ENCODE data around the gene PAK1IP1. TPM values are rescaled to one million over a fixed set of nuclear protein-coding genes. Genes with fewer than 3 reads are reported as not detected.
A peak's percentile ranks its signal among the peaks of the same experiment; 100 is the strongest.

The PAK1IP1 gene
- total and polyA plus RNA-seq, 7 experiments from 2014 or later = 5.2 to 22.0 (median 8.7) TPM

DNA sequence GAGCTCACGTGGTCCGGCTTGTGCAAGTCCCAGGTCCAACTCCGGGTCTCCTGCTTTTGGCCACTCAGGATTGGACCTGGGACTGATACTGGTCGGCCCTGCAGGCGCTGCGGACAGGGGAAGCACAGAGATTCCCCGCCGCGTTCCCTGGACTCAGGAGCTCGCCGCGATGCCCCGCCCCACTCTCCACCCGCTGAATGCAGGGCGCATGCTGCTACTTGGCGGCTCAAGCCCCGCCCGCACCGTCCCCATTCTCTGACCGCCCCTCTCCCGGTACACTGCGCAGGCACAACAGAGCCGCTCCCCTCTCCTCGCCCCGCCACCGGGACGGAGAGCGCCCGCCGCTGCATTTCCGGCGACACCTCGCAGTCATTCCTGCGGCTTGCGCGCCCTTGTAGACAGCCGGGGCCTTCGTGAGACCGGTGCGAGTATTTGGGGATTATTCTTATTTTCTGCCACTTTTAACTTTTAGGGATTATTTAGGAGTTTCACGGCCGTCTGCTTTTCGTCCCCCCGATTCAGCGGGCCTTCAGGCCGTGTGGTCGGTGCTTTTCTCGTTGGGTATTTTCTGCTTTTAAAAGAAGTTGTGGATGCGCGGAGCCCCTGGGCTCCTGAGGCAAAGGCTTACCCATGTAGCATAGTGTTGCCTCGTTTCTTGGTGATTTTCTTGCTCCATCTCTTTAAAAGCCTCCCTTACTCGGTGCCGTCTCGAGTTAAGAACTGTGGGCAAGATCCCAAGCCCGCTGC lies 28.2 kb downstream of the PAK1IP1 start, which contains the start of gene TMEM14C:
TMEM14C (plus strand) TSS at position 251 of the 747 bp plus-strand sequence. CDS start 1,544 bp downstream, outside the sequence.
- H3K9me3 Mint-ChIP-seq = peaks cover 0 to 11% (median 0%) of the 10 kb centered on the region in 11 donors
- peaks cover 0 to 11% (median 0%) of the 10 kb centered on the region in 3 experiments for H3K36me3 ChIP-seq (ENCODE audit: control insufficient read depth in 2 of 3, insufficient read depth in 3 of 3, low read length in 3 of 3)
- H3K4me3 Mint-ChIP-seq = peak within 1 kb of the TSS; percentile 91 to 98 (median 96)
- no peaks in the 10 kb centered on the region for H3K27me3 Mint-ChIP-seq
- H3K27me3 ChIP-seq (ENCODE audit: control insufficient read depth in 2 of 2, insufficient read depth in 2 of 2, low read length in 2 of 2) = no peaks in the 10 kb centered on the region
- peak within 1 kb of the TSS; percentile 76 for H3K27ac ChIP-seq (ENCODE audit: low read depth, low read length)
- H3K27ac Mint-ChIP-seq = peak within 1 kb of the TSS; percentile 89 to 97 (median 94)
- POLR2A ChIA-PET = interaction anchor here (0.8 to 6.4 kb wide), 4 partner anchors 9 to 28 kb away, joined by 3 to 72 read pairs (median 24); partner anchors contain the start of genes C6orf52, PAK1IP1 and TMEM14B
- peaks cover 3 to 22% (median 8%) of the 10 kb centered on the region in 5 donors for H3K36me3 Mint-ChIP-seq
- H3K4me3 ChIP-seq (ENCODE audit: low read length) = peak within 1 kb of the TSS; percentile 82
- H3K9me3 ChIP-seq (ENCODE audit: control insufficient read depth in 2 of 3, low read length in 3 of 3) = peaks cover 0 to 3% (median 0%) of the 10 kb centered on the region in 3 experiments
- H3K4me1 Mint-ChIP-seq = peaks cover 27 to 62% (median 53%) of the 10 kb centered on the region in 7 donors
- peak; percentile 48 to 93 (median 61) for DNase-seq
- CTCF ChIA-PET = interaction anchor here (0.8 kb wide), 1 partner anchor 37 kb away, joined by 3 read pairs; no protein-coding TSS in a partner anchor
- ATAC-seq = peak; percentile 86
- intact Hi-C loops (cut with micrococcal nuclease) = loop anchor here (1.0 to 10.0 kb wide), 10 partner anchors 24 to 371 kb away; partner anchors contain the start of genes TMEM14B (in 2 of the 2), C6orf52 (in 1 of the 2), MAK (in 1 of the 2) and PAK1IP1 (in 1 of the 2)
- peaks cover 14 to 15% of the 10 kb centered on the region in 2 donors for H3K4me1 ChIP-seq (ENCODE audit: control insufficient read depth in 2 of 2, insufficient read depth in 2 of 2, low read length in 2 of 2)

DNA sequence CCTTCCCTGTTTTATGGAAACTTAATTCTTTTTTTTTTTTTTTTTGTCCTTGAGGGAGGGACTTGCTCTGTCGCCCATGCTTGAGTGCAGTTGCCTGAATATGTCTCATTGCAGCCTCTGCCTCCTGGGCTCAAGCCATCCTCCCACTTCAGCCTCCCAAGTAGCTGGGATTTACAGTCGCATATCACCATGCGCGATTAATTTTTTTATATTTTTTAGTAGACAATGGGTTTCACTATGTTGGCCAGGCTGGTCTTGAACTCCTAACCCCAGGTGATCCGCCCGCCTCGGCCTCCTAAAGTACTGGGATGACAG lies 28.8 kb downstream of the PAK1IP1 start:
- no peaks in the 10 kb centered on the region for H3K27me3 Mint-ChIP-seq
- ATAC-seq = no peak
- H3K4me1 Mint-ChIP-seq = peaks cover 30 to 63% (median 57%) of the 10 kb centered on the region in 7 donors
- peak overlapping the region; percentile 82 for H3K4me3 ChIP-seq (ENCODE audit: low read length)
- H3K36me3 ChIP-seq (ENCODE audit: control insufficient read depth in 2 of 3, insufficient read depth in 3 of 3, low read length in 3 of 3) = peaks cover 0 to 16% (median 0%) of the 10 kb centered on the region in 3 experiments
- H3K27ac ChIP-seq (ENCODE audit: low read depth, low read length) = peak overlapping the region; percentile 76
- ChIA-PET POLR2A (interaction anchor here (0.8 to 6.4 kb wide), 4 partner anchors 10 to 29 kb away, joined by 4 to 72 read pairs (median 6); partner anchors contain the start of genes C6orf52, PAK1IP1 and TMEM14B), CTCF (no interaction called here)
- DNase-seq = no peak
- intact Hi-C loops (cut with micrococcal nuclease) = loop anchor here (1.0 to 10.0 kb wide), 9 partner anchors 24 to 371 kb away; partner anchors contain the start of genes TMEM14B (in 2 of the 2), C6orf52 (in 1 of the 2), MAK (in 1 of the 2) and PAK1IP1 (in 1 of the 2)
- peaks cover 0 to 8% (median 0%) of the 10 kb centered on the region in 11 donors for H3K9me3 Mint-ChIP-seq
- H3K9me3 ChIP-seq (ENCODE audit: control insufficient read depth in 2 of 3, low read length in 3 of 3) = peaks cover 0 to under 1% (median 0%) of the 10 kb centered on the region in 3 experiments
- H3K36me3 Mint-ChIP-seq = peaks cover 8 to 24% (median 12%) of the 10 kb centered on the region in 5 donors
- H3K4me3 Mint-ChIP-seq = peak overlapping the region; percentile 91 to 98 (median 96)
- peaks cover 14 to 15% of the 10 kb centered on the region in 2 donors for H3K4me1 ChIP-seq (ENCODE audit: control insufficient read depth in 2 of 2, insufficient read depth in 2 of 2, low read length in 2 of 2)
- H3K27ac Mint-ChIP-seq = peak overlapping the region; percentile 89 to 97 (median 94)
- H3K27me3 ChIP-seq (ENCODE audit: control insufficient read depth in 2 of 2, insufficient read depth in 2 of 2, low read length in 2 of 2) = no peaks in the 10 kb centered on the region

DNA sequence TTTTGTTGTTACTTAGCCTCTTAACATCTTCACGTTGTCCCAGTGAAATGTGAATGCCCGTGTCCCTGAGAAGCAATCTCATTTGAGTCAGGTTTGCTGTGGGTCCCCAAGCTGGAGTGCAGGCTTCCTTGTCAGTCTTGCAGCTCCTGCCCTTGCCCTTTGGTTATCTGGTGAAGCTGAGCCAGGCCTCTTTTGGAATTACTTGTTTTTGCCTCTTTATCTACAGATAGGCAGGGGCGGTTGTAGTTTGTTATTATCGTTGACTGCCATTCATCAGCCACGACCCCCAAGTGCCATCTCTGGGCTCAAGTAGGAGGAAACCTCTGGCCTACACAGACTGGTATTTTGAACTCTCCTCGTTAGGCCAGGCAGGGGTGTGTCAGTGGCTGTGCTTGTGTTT lies 30.3 kb downstream of the PAK1IP1 start:
- H3K4me1 Mint-ChIP-seq = peaks cover 30 to 55% (median 51%) of the 10 kb centered on the region in 7 donors
- intact Hi-C loops (cut with micrococcal nuclease) = loop anchor here in 1 of 2 donors (10.0 kb wide), 1 partner anchor 320 kb away; no protein-coding TSS in a partner anchor
- H3K9me3 Mint-ChIP-seq = no peaks in the 10 kb centered on the region
- POLR2A ChIA-PET = interaction anchor here (1.6 kb wide), 1 partner anchor 30 kb away, joined by 9 read pairs; the partner anchor contains the start of genes C6orf52 and PAK1IP1
- Histone ChIP-seq H3K27ac (ENCODE audit: low read depth, low read length) (no peak overlapping the region), H3K36me3 (ENCODE audit: control insufficient read depth in 2 of 3, insufficient read depth in 3 of 3, low read length in 3 of 3) (peaks cover 0 to 25% (median under 1%) of the 10 kb centered on the region in 3 experiments), H3K27me3 (ENCODE audit: control insufficient read depth in 2 of 2, insufficient read depth in 2 of 2, low read length in 2 of 2) (no peaks in the 10 kb centered on the region), H3K4me1 (ENCODE audit: control insufficient read depth in 2 of 2, insufficient read depth in 2 of 2, low read length in 2 of 2) (peaks cover 9 to 14% of the 10 kb centered on the region in 2 donors), H3K4me3 (ENCODE audit: low read length) (no peak overlapping the region), H3K9me3 (ENCODE audit: control insufficient read depth in 2 of 3, low read length in 3 of 3) (no peaks in the 10 kb centered on the region)
- H3K4me3 Mint-ChIP-seq = peak overlapping the region in 6 of 10 donors; percentile 7 to 96 (median 42)
- H3K27me3 Mint-ChIP-seq = no peaks in the 10 kb centered on the region
- H3K36me3 Mint-ChIP-seq = peaks cover 8 to 14% (median 13%) of the 10 kb centered on the region in 5 donors
- CTCF ChIA-PET = no interaction called here
- ATAC-seq (no peak), DNase-seq (no peak)
- H3K27ac Mint-ChIP-seq = peak overlapping the region in 5 of 9 donors; percentile 13 to 74 (median 68)

DNA sequence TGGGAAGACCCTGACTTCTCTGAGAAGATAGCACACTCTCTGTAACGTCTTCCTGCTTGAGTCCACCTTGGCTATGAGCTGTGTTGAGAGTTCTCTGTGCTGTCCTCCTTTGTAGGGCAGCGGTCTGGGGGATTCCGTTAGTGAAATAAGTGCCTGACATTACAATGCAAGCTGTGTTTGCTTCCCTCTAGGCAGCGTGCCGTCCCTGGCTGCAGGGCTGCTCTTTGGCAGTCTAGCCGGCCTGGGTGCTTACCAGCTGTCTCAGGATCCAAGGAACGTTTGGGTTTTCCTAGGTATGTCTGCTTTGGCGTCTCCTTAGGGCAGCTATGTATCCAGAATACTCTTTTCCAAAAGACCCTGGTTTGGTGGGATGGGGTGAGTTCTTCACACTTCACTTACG lies 30.9 kb downstream of the PAK1IP1 start:
- Mint-ChIP-seq H3K27me3 (no peaks in the 10 kb centered on the region), H3K4me3 (peak overlapping the region in 5 of 10 donors; percentile 7 to 54 (median 14)), H3K4me1 (peaks cover 30 to 55% (median 51%) of the 10 kb centered on the region in 7 donors), H3K36me3 (peaks cover 8 to 20% (median 18%) of the 10 kb centered on the region in 5 donors), H3K27ac (peak overlapping the region in 4 of 9 donors; percentile 13 to 71 (median 42)), H3K9me3 (no peaks in the 10 kb centered on the region)
- H3K4me3 ChIP-seq (ENCODE audit: low read length) = no peak overlapping the region
- peaks cover 0 to 30% (median 5%) of the 10 kb centered on the region in 3 experiments for H3K36me3 ChIP-seq (ENCODE audit: control insufficient read depth in 2 of 3, insufficient read depth in 3 of 3, low read length in 3 of 3)
- intact Hi-C loops (cut with micrococcal nuclease) = loop anchor here in 1 of 2 donors (10.0 kb wide), 1 partner anchor 321 kb away; no protein-coding TSS in a partner anchor
- no peak overlapping the region for H3K27ac ChIP-seq (ENCODE audit: low read depth, low read length)
- ATAC-seq (no peak), DNase-seq (no peak)
- no peaks in the 10 kb centered on the region for H3K9me3 ChIP-seq (ENCODE audit: control insufficient read depth in 2 of 3, low read length in 3 of 3)
- H3K27me3 ChIP-seq (ENCODE audit: control insufficient read depth in 2 of 2, insufficient read depth in 2 of 2, low read length in 2 of 2) = no peaks in the 10 kb centered on the region
- H3K4me1 ChIP-seq (ENCODE audit: control insufficient read depth in 2 of 2, insufficient read depth in 2 of 2, low read length in 2 of 2) = peaks cover 9 to 14% of the 10 kb centered on the region in 2 donors
- CTCF ChIA-PET = no interaction called here
- POLR2A ChIA-PET = interaction anchor here (0.6 kb wide), 1 partner anchor 23 kb away, joined by 3 read pairs; no protein-coding TSS in a partner anchor

DNA sequence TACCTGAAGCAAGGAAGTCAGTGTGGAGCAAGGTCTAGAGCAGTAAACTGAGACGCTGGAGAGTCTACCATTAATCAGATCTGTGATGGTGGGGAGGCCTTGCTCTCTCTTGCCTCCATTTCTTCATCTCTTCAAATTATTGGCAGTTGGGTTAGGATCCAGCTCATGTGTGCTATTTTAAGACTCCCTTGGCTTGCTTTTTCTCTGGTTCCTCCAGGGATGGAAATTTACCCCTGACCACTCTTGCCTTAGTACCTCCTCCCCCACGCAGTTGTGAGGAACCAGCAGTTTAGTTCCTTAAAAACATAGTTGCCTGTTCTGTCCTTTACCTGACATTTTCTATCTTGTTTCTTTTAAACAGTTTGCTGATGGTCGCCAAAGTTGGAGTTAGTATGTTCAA lies 35.5 kb downstream of the PAK1IP1 start:
- H3K9me3 Mint-ChIP-seq = no peaks in the 10 kb centered on the region
- peaks cover 9 to 20% (median 15%) of the 10 kb centered on the region in 7 donors for H3K4me1 Mint-ChIP-seq
- no peak for DNase-seq
- intact Hi-C loops (cut with micrococcal nuclease) = no loop called here
- Histone ChIP-seq H3K27me3 (ENCODE audit: control insufficient read depth in 2 of 2, insufficient read depth in 2 of 2, low read length in 2 of 2) (no peaks in the 10 kb centered on the region), H3K36me3 (ENCODE audit: control insufficient read depth in 2 of 3, insufficient read depth in 3 of 3, low read length in 3 of 3) (peaks cover 0 to 35% (median 5%) of the 10 kb centered on the region in 3 experiments), H3K9me3 (ENCODE audit: control insufficient read depth in 2 of 3, low read length in 3 of 3) (no peaks in the 10 kb centered on the region), H3K4me1 (ENCODE audit: control insufficient read depth in 2 of 2, insufficient read depth in 2 of 2, low read length in 2 of 2) (peaks cover 0 to 11% of the 10 kb centered on the region in 2 donors), H3K27ac (ENCODE audit: low read depth, low read length) (no peak overlapping the region), H3K4me3 (ENCODE audit: low read length) (no peak overlapping the region)
- H3K4me3 Mint-ChIP-seq = no peak overlapping the region
- ATAC-seq = no peak
- H3K36me3 Mint-ChIP-seq = peaks cover 13 to 36% (median 24%) of the 10 kb centered on the region in 5 donors
- ChIA-PET POLR2A (no interaction called here), CTCF (no interaction called here)
- H3K27me3 Mint-ChIP-seq = no peaks in the 10 kb centered on the region
- peak overlapping the region in 2 of 9 donors; percentile 11 to 49 for H3K27ac Mint-ChIP-seq

DNA sequence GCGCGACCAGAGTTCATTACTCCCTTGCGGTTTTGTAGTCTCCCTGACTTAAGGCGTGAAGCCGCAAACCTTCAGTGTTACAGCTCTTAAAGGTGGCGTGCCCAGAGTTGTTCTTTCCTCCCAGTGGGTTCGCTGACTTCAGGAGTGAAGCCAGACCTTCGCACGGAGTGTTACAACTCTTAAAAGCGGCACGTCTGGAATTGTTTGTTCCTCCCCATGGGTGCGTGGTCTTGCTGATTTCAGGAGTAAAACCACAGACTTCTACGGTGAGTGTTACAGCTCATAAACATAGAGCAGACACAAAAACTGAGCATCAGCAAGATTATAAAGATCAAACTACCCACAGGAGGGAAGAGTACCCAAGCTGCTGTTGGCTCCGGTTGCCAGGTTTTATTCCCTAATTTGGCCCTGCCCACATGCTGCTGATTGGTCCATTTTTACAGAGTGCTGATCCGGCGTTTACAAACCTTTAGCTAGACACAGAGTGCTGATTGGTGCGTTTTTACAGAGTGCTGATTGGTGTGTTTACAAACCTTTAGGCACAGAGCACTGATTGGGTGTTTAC lies 38.5 kb downstream of the PAK1IP1 start:
- ATAC-seq = peak; percentile 61

More for the DNA sequence above, 38.5 kb downstream of the PAK1IP1 start:
- H3K27me3 ChIP-seq (ENCODE audit: control insufficient read depth in 2 of 2, insufficient read depth in 2 of 2, low read length in 2 of 2) = no peaks in the 10 kb centered on the region
- H3K36me3 ChIP-seq (ENCODE audit: control insufficient read depth in 2 of 3, insufficient read depth in 3 of 3, low read length in 3 of 3) = peaks cover 0 to 22% (median 5%) of the 10 kb centered on the region in 3 experiments
- ChIA-PET POLR2A (interaction anchor here (0.6 to 1.1 kb wide), 3 partner anchors 9 to 223 kb away, joined by 3 to 5 read pairs (median 4); no protein-coding TSS in a partner anchor), CTCF (no interaction called here)
- Mint-ChIP-seq H3K27me3 (no peaks in the 10 kb centered on the region), H3K36me3 (peaks cover 8 to 25% (median 11%) of the 10 kb centered on the region in 5 donors), H3K27ac (no peak overlapping the region), H3K4me3 (no peak overlapping the region), H3K9me3 (no peaks in the 10 kb centered on the region), H3K4me1 (peaks cover 0 to 4% (median under 1%) of the 10 kb centered on the region in 7 donors)
- intact Hi-C loops (cut with micrococcal nuclease) = no loop called here
- H3K4me1 ChIP-seq (ENCODE audit: control insufficient read depth in 2 of 2, insufficient read depth in 2 of 2, low read length in 2 of 2) = peaks cover 0 to 6% of the 10 kb centered on the region in 2 donors
- no peak overlapping the region for H3K27ac ChIP-seq (ENCODE audit: low read depth, low read length)
- H3K4me3 ChIP-seq (ENCODE audit: low read length) = no peak overlapping the region
- no peaks in the 10 kb centered on the region for H3K9me3 ChIP-seq (ENCODE audit: control insufficient read depth in 2 of 3, low read length in 3 of 3)
- DNase-seq = no peak
